ENCODE data around the gene IRF8.

DNA sequence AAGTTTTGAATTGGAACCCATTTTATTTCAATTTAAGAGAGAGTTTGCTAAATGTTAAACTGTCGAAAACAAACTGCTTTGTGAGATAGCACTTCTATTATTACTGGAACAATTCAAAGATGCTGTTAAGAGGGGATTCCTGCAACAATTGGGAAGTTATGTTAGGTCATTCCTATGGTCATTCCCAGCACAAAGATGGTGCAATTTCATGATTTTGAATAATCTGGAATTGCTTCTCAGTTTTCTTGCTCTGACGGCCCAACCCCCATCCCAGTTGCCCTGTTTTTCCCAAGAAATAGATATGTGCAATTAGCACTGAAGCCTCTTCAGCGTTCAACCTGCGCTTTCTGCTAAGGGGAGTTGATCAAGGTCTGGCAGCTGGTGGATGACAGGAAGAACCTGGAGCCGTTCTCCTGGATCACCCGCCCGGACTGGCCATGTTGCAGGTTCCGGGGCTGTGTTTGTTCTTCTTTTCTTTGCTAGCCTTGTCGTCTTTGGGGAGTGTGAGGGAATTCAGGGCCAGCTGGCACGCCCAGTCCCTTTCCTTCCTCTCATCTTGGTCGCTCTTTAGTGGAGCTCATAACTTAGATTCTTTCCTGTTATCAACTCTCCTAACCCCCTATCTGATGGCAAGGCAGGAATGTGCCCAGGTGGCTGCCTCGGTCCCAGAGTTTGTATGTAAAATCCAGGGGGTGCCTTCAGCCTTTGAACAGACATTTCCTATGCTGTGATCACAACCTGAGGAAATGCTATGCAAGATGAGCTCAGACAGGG is 29.0 kb upstream of the IRF8 start:
- TF ChIP-seq, protein P1, sequence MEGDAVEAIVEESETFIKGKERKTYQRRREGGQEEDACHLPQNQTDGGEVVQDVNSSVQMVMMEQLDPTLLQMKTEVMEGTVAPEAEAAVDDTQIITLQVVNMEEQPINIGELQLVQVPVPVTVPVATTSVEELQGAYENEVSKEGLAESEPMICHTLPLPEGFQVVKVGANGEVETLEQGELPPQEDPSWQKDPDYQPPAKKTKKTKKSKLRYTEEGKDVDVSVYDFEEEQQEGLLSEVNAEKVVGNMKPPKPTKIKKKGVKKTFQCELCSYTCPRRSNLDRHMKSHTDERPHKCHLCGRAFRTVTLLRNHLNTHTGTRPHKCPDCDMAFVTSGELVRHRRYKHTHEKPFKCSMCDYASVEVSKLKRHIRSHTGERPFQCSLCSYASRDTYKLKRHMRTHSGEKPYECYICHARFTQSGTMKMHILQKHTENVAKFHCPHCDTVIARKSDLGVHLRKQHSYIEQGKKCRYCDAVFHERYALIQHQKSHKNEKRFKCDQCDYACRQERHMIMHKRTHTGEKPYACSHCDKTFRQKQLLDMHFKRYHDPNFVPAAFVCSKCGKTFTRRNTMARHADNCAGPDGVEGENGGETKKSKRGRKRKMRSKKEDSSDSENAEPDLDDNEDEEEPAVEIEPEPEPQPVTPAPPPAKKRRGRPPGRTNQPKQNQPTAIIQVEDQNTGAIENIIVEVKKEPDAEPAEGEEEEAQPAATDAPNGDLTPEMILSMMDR (IDR thresholded peaks at IDR 0.05) = no peak
- no peak for TF ChIP-seq POLR2A (IDR thresholded peaks at IDR 0.05)
